Left lung (tissue), 10 donors: ENCODE measurements around the gene MYO5C. TPM values are rescaled to one million over a fixed set of nuclear protein-coding genes. Genes with fewer than 3 reads are reported as not detected.

ENCODE experiments used
- ATAC-seq: fragments of 200-7000 bp; cut with Tn5 transposase; one replicate; pipeline ENCODE4 v1.9.1; 2020; ENCODE audit warnings: moderate library complexity
- DNase-seq, 4 donors: peaks; one replicate each; pipeline ENCODE4 v3.0.0-alpha.2; 2013 to 2020
- H3K27ac ChIP-seq, 2 donors: fragments of 200-600 bp; sonication (generic) in 1 of 2; one replicate each; pipeline versions ENCODE4 v1.5.0 to v1.8.0; 2020 to 2021
- H3K27me3 ChIP-seq, 2 donors: fragments of 200-600 bp; sonication (generic) in 1 of 2; one replicate each; pipeline versions ENCODE4 v1.5.0 to v1.8.0; 2020 to 2021
- H3K36me3 ChIP-seq, 2 donors: fragments of 200-600 bp; sonication (generic) in 1 of 2; one replicate each; pipeline versions ENCODE4 v1.5.0 to v1.8.0; 2020 to 2021
- H3K4me1 ChIP-seq, 2 donors: fragments of 200-600 bp; one replicate each; pipeline ENCODE4 v1.8.0; 2021
- H3K4me3 ChIP-seq, 2 donors: fragments of 200-600 bp; sonication (generic) in 1 of 2; one replicate each; pipeline versions ENCODE4 v1.5.0 to v1.8.0; 2020 to 2021; ENCODE audit warnings: mild to moderate bottlenecking in 1 of 2
- H3K9me3 ChIP-seq, 2 donors: fragments of 200-600 bp; sonication (generic) in 1 of 2; one replicate each; pipeline versions ENCODE4 v1.5.0 to v1.8.0; 2020 to 2021
- CTCF ChIP-seq, 2 donors: fragments of 200-600 bp; sonication (generic) in 1 of 2; IDR thresholded peaks; one replicate each; pipeline versions ENCODE4 v1.5.0 to v1.8.0; 2021; ENCODE audit warnings: antibody characterized with exemption in 2 of 2
- intact Hi-C, 2 donors: fragments of 100-400 bp; cut with DNase I; formaldehyde crosslinking; loops; one replicate each; pipeline versions ENCODE4 v1.11.2 to v1.14.2; 2022
- polyA plus RNA-seq, 6 donors: library from polyadenylated mRNA; unstranded; fragments of 120-200 nt; gene quantifications; one replicate each; pipeline ENCODE4 v1.2.1, GENCODE V29; 2013; ENCODE audit not compliant: insufficient read length in 6 of 6
- total RNA-seq, 2 donors: library from RNA; stranded (reverse); fragmentation: NEBNext Ultra II Directional; extraction: Animal tissue kit (Norgen Biotek cat#: 25700); gene quantifications; one replicate each; pipeline ENCODE4 v1.2.1, GENCODE V29; 2021
- donor health status: DM: no; HTN: yes; CAD: no.
- donor health status: DM: no; HTN: no; CAD: no.

MYO5C gene
- total and polyA plus RNA-seq, 8 donors: 29.7 to 89.2 (median 36.7) TPM

- Histone ChIP-seq H3K4me3 (no peak overlapping the region), H3K27ac (no peak overlapping the region), H3K27me3 (no peaks in the 10 kb centered on the region), H3K9me3 (no peaks in the 10 kb centered on the region), H3K4me1 (no peaks in the 10 kb centered on the region), H3K36me3 (peaks cover 0 to 22% of the 10 kb centered on the region in 2 donors)
- ATAC-seq (no peak), DNase-seq (no peak)
- intact Hi-C loops: no loop called here
- no peak for TF ChIP-seq CTCF (IDR thresholded peaks at IDR 0.05)
Measured at GRCh38 chr15:52206446-52206845, 89.2 kb downstream of the MYO5C start.

- no peak for ATAC-seq
Measured at GRCh38 chr15:52204657-52205056, 90.9 kb downstream of the MYO5C start.

GRCh38 chr15:52200831-52201365 lies 94.7 kb downstream of the MYO5C start:
- DNase-seq: no peak
- H3K36me3 ChIP-seq: peaks cover 0 to 13% of the 10 kb centered on the region in 2 donors
- H3K4me3 ChIP-seq: no peak overlapping the region
- H3K27me3 ChIP-seq: no peaks in the 10 kb centered on the region
- no peak for TF ChIP-seq CTCF (IDR thresholded peaks at IDR 0.05)
- H3K9me3 ChIP-seq: no peaks in the 10 kb centered on the region
- no peak overlapping the region for H3K27ac ChIP-seq
- intact Hi-C loops: loop anchor here in 1 of 2 donors (5.0 kb wide), 1 partner anchor 44 kb away; no protein-coding TSS in a partner anchor
- no peaks in the 10 kb centered on the region for H3K4me1 ChIP-seq
- ATAC-seq: no peak

More at GRCh38 chr15:52204657-52205056, 90.9 kb downstream of the MYO5C start:
- TF ChIP-seq CTCF (IDR thresholded peaks at IDR 0.05): no peak
- DNase-seq: no peak
- Histone ChIP-seq H3K27me3 (no peaks in the 10 kb centered on the region), H3K36me3 (peaks cover 0 to 21% of the 10 kb centered on the region in 2 donors), H3K9me3 (no peaks in the 10 kb centered on the region), H3K27ac (no peak overlapping the region), H3K4me1 (no peaks in the 10 kb centered on the region), H3K4me3 (no peak overlapping the region)
- intact Hi-C loops: loop anchor here in 1 of 2 donors (5.0 kb wide), 1 partner anchor 47 kb away; no protein-coding TSS in a partner anchor

GRCh38 chr15:52199271-52199670 lies 96.3 kb downstream of the MYO5C start:
- Histone ChIP-seq H3K9me3 (no peaks in the 10 kb centered on the region), H3K36me3 (peaks cover 0 to 3% of the 10 kb centered on the region in 2 donors), H3K4me3 (no peak overlapping the region), H3K27ac (no peak overlapping the region), H3K4me1 (no peaks in the 10 kb centered on the region), H3K27me3 (no peaks in the 10 kb centered on the region)
- intact Hi-C loops: no loop called here
- DNase-seq (no peak), ATAC-seq (no peak)
- TF ChIP-seq CTCF (IDR thresholded peaks at IDR 0.05): no peak

- Histone ChIP-seq H3K4me3 (no peak overlapping the region), H3K27me3 (no peaks in the 10 kb centered on the region), H3K4me1 (no peaks in the 10 kb centered on the region), H3K27ac (no peak overlapping the region), H3K9me3 (no peaks in the 10 kb centered on the region), H3K36me3 (no peaks in the 10 kb centered on the region)
- ATAC-seq (no peak), DNase-seq (no peak)
- intact Hi-C loops: no loop called here
- TF ChIP-seq CTCF (IDR thresholded peaks at IDR 0.05): no peak
Measured at GRCh38 chr15:52196891-52197290, 98.7 kb downstream of the MYO5C start.
